Osteocyte (in vitro differentiated cells): ENCODE data around the gene RRAD. TPM values are rescaled to one million over a fixed set of nuclear protein-coding genes. Genes with fewer than 3 reads are reported as not detected.
"Not testable (repeated sequence)": the region's sequence is repeated elsewhere in the genome, so short reads cannot be mapped to it uniquely, and the experiment has no call there.

ENCODE experiments used
- DNase-seq: peaks from one replicate; pipeline ENCODE4 v3.0.0; 2021; ENCODE audit warnings: mixed read lengths; ENCODE audit not compliant: unreplicated experiment; ENCODE audit errors: extremely low spot score
- H3K27ac Mint-ChIP-seq: one replicate; pipeline ENCODE4 v1.8.0; 2021; ENCODE audit warnings: mild to moderate bottlenecking, mixed read lengths; ENCODE audit not compliant: unreplicated experiment
- H3K27me3 Mint-ChIP-seq: one replicate; pipeline ENCODE4 v1.8.0; 2021; ENCODE audit warnings: mixed read lengths; ENCODE audit not compliant: unreplicated experiment
- H3K36me3 Mint-ChIP-seq: one replicate; pipeline ENCODE4 v1.8.0; 2021; ENCODE audit warnings: mixed read lengths; ENCODE audit not compliant: unreplicated experiment
- H3K4me1 Mint-ChIP-seq: one replicate; pipeline ENCODE4 v1.8.0; 2021; ENCODE audit warnings: mixed read lengths; ENCODE audit not compliant: unreplicated experiment
- H3K4me3 Mint-ChIP-seq: one replicate; pipeline ENCODE4 v1.8.0; 2021; ENCODE audit warnings: mild to moderate bottlenecking, moderate library complexity, mixed read lengths; ENCODE audit not compliant: unreplicated experiment
- H3K9me3 Mint-ChIP-seq: one replicate; pipeline ENCODE4 v1.8.0; 2021; ENCODE audit warnings: mixed read lengths; ENCODE audit not compliant: unreplicated experiment
- long read RNA-seq: library from polyadenylated mRNA; unstranded; transcript quantifications from one replicate; pipeline ENCODE4 v2.0.0, GENCODE V29; 2021
- total RNA-seq: library from RNA; stranded (reverse); gene quantifications from 2 replicates; pipeline ENCODE4 v1.2.1, GENCODE V29; 2021
- TF ChIP-seq, protein P1 (sequence below): fragments of 200-600 bp; sonication (generic); IDR thresholded peaks from 2 replicates; pipeline ENCODE4 v1.5.0; 2021; ENCODE audit warnings: antibody characterized with exemption, mild to moderate bottlenecking, moderate library complexity

RRAD gene, protein sequence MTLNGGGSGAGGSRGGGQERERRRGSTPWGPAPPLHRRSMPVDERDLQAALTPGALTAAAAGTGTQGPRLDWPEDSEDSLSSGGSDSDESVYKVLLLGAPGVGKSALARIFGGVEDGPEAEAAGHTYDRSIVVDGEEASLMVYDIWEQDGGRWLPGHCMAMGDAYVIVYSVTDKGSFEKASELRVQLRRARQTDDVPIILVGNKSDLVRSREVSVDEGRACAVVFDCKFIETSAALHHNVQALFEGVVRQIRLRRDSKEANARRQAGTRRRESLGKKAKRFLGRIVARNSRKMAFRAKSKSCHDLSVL
- total RNA-seq = 0.26 and 0.89 TPM in 2 replicates
- long read RNA-seq = 0 reads

- Mint-ChIP-seq H3K9me3 (no peaks in the 10 kb centered on the region), H3K27ac (peak within 1 kb of the TSS; percentile 66), H3K36me3 (peaks cover 2% of the 10 kb centered on the region), H3K4me1 (peaks cover 37% of the 10 kb centered on the region), H3K4me3 (peak within 1 kb of the TSS; percentile 67), H3K27me3 (peaks cover 4% of the 10 kb centered on the region)
- TF ChIP-seq, protein P1, sequence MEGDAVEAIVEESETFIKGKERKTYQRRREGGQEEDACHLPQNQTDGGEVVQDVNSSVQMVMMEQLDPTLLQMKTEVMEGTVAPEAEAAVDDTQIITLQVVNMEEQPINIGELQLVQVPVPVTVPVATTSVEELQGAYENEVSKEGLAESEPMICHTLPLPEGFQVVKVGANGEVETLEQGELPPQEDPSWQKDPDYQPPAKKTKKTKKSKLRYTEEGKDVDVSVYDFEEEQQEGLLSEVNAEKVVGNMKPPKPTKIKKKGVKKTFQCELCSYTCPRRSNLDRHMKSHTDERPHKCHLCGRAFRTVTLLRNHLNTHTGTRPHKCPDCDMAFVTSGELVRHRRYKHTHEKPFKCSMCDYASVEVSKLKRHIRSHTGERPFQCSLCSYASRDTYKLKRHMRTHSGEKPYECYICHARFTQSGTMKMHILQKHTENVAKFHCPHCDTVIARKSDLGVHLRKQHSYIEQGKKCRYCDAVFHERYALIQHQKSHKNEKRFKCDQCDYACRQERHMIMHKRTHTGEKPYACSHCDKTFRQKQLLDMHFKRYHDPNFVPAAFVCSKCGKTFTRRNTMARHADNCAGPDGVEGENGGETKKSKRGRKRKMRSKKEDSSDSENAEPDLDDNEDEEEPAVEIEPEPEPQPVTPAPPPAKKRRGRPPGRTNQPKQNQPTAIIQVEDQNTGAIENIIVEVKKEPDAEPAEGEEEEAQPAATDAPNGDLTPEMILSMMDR = no peak
- no peak for DNase-seq
These were observed at the start of gene RRAD for GRCh38 chr16:66925322-66925840. TSS of gene RRAD (minus strand) at chr16:66925535. CDS start at chr16:66925179, 356 bp downstream.

- not testable (repeated sequence) for H3K27ac Mint-ChIP-seq, DNase-seq, H3K4me3 Mint-ChIP-seq, H3K27me3 Mint-ChIP-seq, H3K4me1 Mint-ChIP-seq, H3K36me3 Mint-ChIP-seq, H3K9me3 Mint-ChIP-seq
These were observed 49.6 kb upstream of the RRAD start for GRCh38 chr16:66974932-66975246.

- H3K9me3 Mint-ChIP-seq, H3K4me3 Mint-ChIP-seq, H3K36me3 Mint-ChIP-seq, H3K4me1 Mint-ChIP-seq, H3K27ac Mint-ChIP-seq, DNase-seq: not testable (repeated sequence)
- peaks cover 11% of the 10 kb centered on the region for H3K27me3 Mint-ChIP-seq
These were observed 49.0 kb upstream of the RRAD start for GRCh38 chr16:66974156-66974931.

- Mint-ChIP-seq H3K4me1 (no peaks in the 10 kb centered on the region), H3K4me3 (no peak overlapping the region), H3K27ac (no peak overlapping the region), H3K9me3 (no peaks in the 10 kb centered on the region), H3K27me3 (peaks cover 11% of the 10 kb centered on the region), H3K36me3 (no peaks in the 10 kb centered on the region)
- TF ChIP-seq, protein P1 = no peak
- no peak for DNase-seq
These were observed 48.4 kb upstream of the RRAD start for GRCh38 chr16:66973716-66974115.

GRCh38 chr16:66972983-66973382 is 47.6 kb upstream of the RRAD start:
- no peaks in the 10 kb centered on the region for H3K9me3 Mint-ChIP-seq
- peaks cover 11% of the 10 kb centered on the region for H3K27me3 Mint-ChIP-seq
- no peaks in the 10 kb centered on the region for H3K4me1 Mint-ChIP-seq
- no peak overlapping the region for H3K4me3 Mint-ChIP-seq
- no peaks in the 10 kb centered on the region for H3K36me3 Mint-ChIP-seq
- no peak for DNase-seq
- no peak overlapping the region for H3K27ac Mint-ChIP-seq
- TF ChIP-seq, protein P1 = no peak
